Natural killer cell (primary cell): Measurements from ENCODE around the gene RIT1. TPM values are rescaled to one million over a fixed set of nuclear protein-coding genes. Genes with fewer than 3 reads are reported as not detected.

Experiments used
- ATAC-seq, 3 donors: fragments of 150-1000 bp in 2 of 3; fragments of 200-7000 bp in 1 of 3; cut with Tn5 transposase; 1 replicate in 1 of 3; 2 replicates in 2 of 3; pipeline ENCODE4 v1.10.0; 2021; ENCODE audit warnings: mild to moderate bottlenecking in 2 of 3, moderate library complexity in 2 of 3
- DNase-seq, 2 donors: peaks; one replicate each; pipeline versions ENCODE4 v3.0.0 to v3.0.0-alpha.2; 2013 to 2021; ENCODE audit warnings: mixed read lengths in 1 of 2
- H3K27ac ChIP-seq: one replicate; pipeline ENCODE4 v1.5.1; 2013; ENCODE audit warnings: mild to moderate bottlenecking, low read length
- H3K27me3 ChIP-seq: one replicate; pipeline ENCODE4 v1.6.1; 2013; ENCODE audit warnings: low read length; ENCODE audit not compliant: control insufficient read depth, insufficient read depth
- H3K36me3 ChIP-seq: one replicate; pipeline ENCODE4 v1.6.1; 2013; ENCODE audit warnings: low read length; ENCODE audit not compliant: control insufficient read depth, insufficient read depth
- H3K4me1 ChIP-seq: one replicate; pipeline ENCODE4 v1.6.1; 2013; ENCODE audit warnings: low read length; ENCODE audit not compliant: control insufficient read depth, insufficient read depth
- H3K4me3 ChIP-seq: one replicate; pipeline ENCODE4 v1.5.1; 2013; ENCODE audit warnings: low read length
- H3K9me3 ChIP-seq: one replicate; pipeline ENCODE4 v1.6.1; 2013; ENCODE audit warnings: low read length; ENCODE audit not compliant: control insufficient read depth, insufficient read depth
- H3K27ac Mint-ChIP-seq, 2 donors: one replicate each; pipeline ENCODE4 v1.8.0; 2022; ENCODE audit warnings: mild to moderate bottlenecking in 2 of 2, mixed read lengths in 2 of 2, moderate library complexity in 1 of 2
- H3K27me3 Mint-ChIP-seq, 2 donors: one replicate each; pipeline ENCODE4 v1.8.0; 2022; ENCODE audit warnings: low read depth in 2 of 2, mixed read lengths in 2 of 2
- H3K36me3 Mint-ChIP-seq: one replicate; pipeline ENCODE4 v1.8.0; 2022; ENCODE audit warnings: mixed read lengths
- H3K4me1 Mint-ChIP-seq, 2 donors: one replicate each; pipeline ENCODE4 v1.8.0; 2022; ENCODE audit warnings: mixed read lengths in 2 of 2
- H3K4me3 Mint-ChIP-seq: one replicate; pipeline ENCODE4 v1.8.0; 2022; ENCODE audit warnings: mild to moderate bottlenecking, moderate library complexity, mixed read lengths
- H3K9me3 Mint-ChIP-seq, 2 donors: one replicate each; pipeline ENCODE4 v1.8.0; 2022; ENCODE audit warnings: mixed read lengths in 2 of 2
- CTCF ChIP-seq: fragments of 200-600 bp; IDR thresholded peaks from one replicate; pipeline ENCODE4 v1.8.0; 2022; ENCODE audit warnings: antibody characterized with exemption
- WGBS: methylation state at CpG from one replicate; pipeline ENCODE4 v1.1.7; 2013; ENCODE audit warnings: missing lambda C conversion rate; ENCODE audit not compliant: insufficient coverage; 5-methylcytosine and 5-hydroxymethylcytosine counted together
- intact Hi-C: fragments of 100-400 bp; cut with micrococcal nuclease; formaldehyde crosslinking; loops from one replicate; pipeline ENCODE4 v1.14.2; 2022
- total RNA-seq, 4 donors: library from RNA; stranded (reverse); fragments of 120-200 nt in 1 of 4; gene quantifications; one replicate each; pipeline versions ENCODE4 v1.2.3 to v1.2.4, GENCODE V29; 2013 to 2022

Gene RIT1
- total RNA-seq, 3 donors from 2014 or later (not counting 1 experiment from before 2014, with no cell fraction given), result 79.1 to 86.1 (median 79.2) TPM

GRCh38 chr1:155882766-155883165 is 28.4 kb downstream of the RIT1 start:
- 100% methylated on average over 2 of the region's 2 CpGs for WGBS
- no peak overlapping the region for H3K27ac Mint-ChIP-seq
- intact Hi-C loops, result no loop called here

DNA sequence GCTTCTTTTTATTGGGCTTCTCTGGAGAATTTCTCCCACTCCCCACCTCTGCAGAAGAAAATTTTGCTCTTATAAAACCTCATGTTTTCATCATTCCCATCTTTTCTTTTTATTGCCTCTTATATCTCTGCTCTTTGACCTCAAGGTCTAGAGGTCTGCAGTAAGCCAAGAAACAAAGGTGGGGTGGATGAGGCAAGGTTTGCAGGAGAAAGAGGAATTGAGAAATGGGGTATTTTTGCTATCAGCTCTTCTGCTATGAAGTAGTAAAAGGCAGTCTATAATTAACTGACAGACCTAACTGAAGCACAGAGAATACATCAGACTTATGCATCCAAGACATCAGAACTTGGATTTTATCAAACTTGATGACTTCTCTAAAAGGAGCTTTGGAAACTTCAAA is 28.9 kb downstream of the RIT1 start:
- Histone ChIP-seq H3K4me3 (no peak overlapping the region), H3K27ac (no peak overlapping the region), H3K36me3 (peaks cover 20% of the 10 kb centered on the region), H3K9me3 (no peaks in the 10 kb centered on the region), H3K4me1 (no peaks in the 10 kb centered on the region), H3K27me3 (no peaks in the 10 kb centered on the region)
- Mint-ChIP-seq H3K27ac (no peak overlapping the region), H3K27me3 (no peaks in the 10 kb centered on the region), H3K9me3 (no peaks in the 10 kb centered on the region), H3K36me3 (no peaks in the 10 kb centered on the region), H3K4me1 (no peaks in the 10 kb centered on the region), H3K4me3 (no peak overlapping the region)
- intact Hi-C loops, result no loop called here
- DNase-seq, result no peak
- no peak for TF ChIP-seq CTCF
- no peak for ATAC-seq

More at GRCh38 chr1:155882766-155883165, 28.4 kb downstream of the RIT1 start:
- Histone ChIP-seq H3K9me3 (no peaks in the 10 kb centered on the region), H3K4me1 (no peaks in the 10 kb centered on the region), H3K27ac (no peak overlapping the region), H3K27me3 (no peaks in the 10 kb centered on the region), H3K36me3 (peaks cover 20% of the 10 kb centered on the region), H3K4me3 (no peak overlapping the region)
- TF ChIP-seq CTCF, result no peak
- H3K9me3 Mint-ChIP-seq, result no peaks in the 10 kb centered on the region
- ATAC-seq (no peak), DNase-seq (no peak)
- H3K4me3 Mint-ChIP-seq, result no peak overlapping the region
- H3K27me3 Mint-ChIP-seq, result no peaks in the 10 kb centered on the region
- no peaks in the 10 kb centered on the region for H3K4me1 Mint-ChIP-seq
- H3K36me3 Mint-ChIP-seq, result no peaks in the 10 kb centered on the region

DNA sequence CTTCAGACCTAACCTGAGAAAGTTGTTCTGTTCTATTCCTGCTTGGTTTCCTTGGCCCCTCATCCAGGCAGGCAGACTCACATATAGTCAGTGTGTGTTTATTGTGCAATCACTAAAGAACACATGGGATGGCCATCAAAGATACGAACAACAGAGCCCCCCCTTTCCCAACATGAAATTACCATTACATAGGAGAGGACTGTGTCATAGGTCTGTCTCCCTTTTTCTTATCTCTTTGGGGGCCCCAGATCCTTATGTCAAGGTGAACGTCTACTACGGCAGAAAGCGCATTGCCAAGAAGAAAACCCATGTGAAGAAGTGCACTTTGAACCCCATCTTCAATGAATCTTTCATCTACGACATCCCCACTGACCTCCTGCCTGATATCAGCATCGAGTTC is 30.2 kb downstream of the RIT1 start:
- no peak for TF ChIP-seq CTCF
- H3K36me3 Mint-ChIP-seq, result no peaks in the 10 kb centered on the region
- H3K4me3 ChIP-seq, result no peak overlapping the region
- H3K9me3 Mint-ChIP-seq, result no peaks in the 10 kb centered on the region
- H3K27ac Mint-ChIP-seq, result no peak overlapping the region
- no peak overlapping the region for H3K4me3 Mint-ChIP-seq
- 94% methylated on average over 6 of the region's 6 CpGs for WGBS
- no peaks in the 10 kb centered on the region for H3K4me1 ChIP-seq
- H3K27ac ChIP-seq, result no peak overlapping the region
- DNase-seq, result no peak
- no peaks in the 10 kb centered on the region for H3K4me1 Mint-ChIP-seq
- ATAC-seq, result no peak
- H3K27me3 ChIP-seq, result no peaks in the 10 kb centered on the region
- intact Hi-C loops, result no loop called here
- H3K27me3 Mint-ChIP-seq, result no peaks in the 10 kb centered on the region
- no peaks in the 10 kb centered on the region for H3K9me3 ChIP-seq
- H3K36me3 ChIP-seq, result peaks cover 20% of the 10 kb centered on the region

DNA sequence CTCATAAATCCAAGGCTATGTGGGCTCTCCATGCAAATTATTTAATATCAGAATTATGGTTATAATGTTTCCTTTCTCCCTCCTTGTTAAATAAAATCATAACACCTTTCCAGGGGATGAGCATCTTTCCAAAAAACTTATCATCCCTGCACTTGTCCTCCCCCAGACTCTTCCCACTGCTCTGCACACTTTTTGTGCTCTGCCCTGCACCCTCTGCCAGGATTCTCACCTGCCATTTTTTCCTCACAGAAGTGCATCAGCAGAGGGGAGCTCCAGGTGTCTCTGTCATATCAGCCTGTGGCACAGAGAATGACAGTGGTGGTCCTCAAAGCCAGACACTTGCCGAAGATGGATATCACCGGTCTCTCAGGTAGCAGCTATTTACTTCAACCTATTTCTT is 30.9 kb downstream of the RIT1 start:
- H3K9me3 Mint-ChIP-seq, result no peaks in the 10 kb centered on the region
- no peaks in the 10 kb centered on the region for H3K36me3 Mint-ChIP-seq
- WGBS, result 95% methylated on average over 2 of the region's 2 CpGs

More for the DNA sequence above, 30.9 kb downstream of the RIT1 start:
- Histone ChIP-seq H3K27ac (no peak overlapping the region), H3K9me3 (no peaks in the 10 kb centered on the region), H3K4me3 (no peak overlapping the region), H3K27me3 (no peaks in the 10 kb centered on the region), H3K36me3 (peaks cover 18% of the 10 kb centered on the region), H3K4me1 (no peaks in the 10 kb centered on the region)
- Mint-ChIP-seq H3K27ac (no peak overlapping the region), H3K4me1 (no peaks in the 10 kb centered on the region), H3K27me3 (no peaks in the 10 kb centered on the region), H3K4me3 (no peak overlapping the region)
- ATAC-seq, result no peak
- intact Hi-C loops, result no loop called here
- DNase-seq, result no peak
- TF ChIP-seq CTCF, result no peak
